ENCODE data around the gene CRYBG3.

Gene CRYBG3

DNA sequence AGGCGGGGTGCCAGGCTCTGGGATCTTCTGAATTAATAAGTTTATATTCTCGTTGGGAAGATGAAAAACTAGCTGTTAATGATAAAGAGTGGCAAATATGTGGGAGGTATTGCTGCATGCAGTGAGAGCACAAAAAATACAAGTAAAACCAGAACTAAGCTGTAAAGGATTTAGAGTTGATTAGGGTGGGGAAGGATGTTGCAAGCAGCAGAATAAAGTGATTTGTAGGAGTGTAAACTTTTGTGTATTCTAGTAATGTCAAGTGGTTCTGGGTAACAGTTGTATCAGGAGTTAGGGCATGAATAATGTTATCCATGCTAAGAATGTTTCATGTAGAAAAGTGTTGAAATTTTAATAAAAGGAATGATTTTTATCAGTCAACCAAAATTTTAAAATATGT, 18.1 kb downstream of the CRYBG3 start:
- no peak for DNase-seq

DNA sequence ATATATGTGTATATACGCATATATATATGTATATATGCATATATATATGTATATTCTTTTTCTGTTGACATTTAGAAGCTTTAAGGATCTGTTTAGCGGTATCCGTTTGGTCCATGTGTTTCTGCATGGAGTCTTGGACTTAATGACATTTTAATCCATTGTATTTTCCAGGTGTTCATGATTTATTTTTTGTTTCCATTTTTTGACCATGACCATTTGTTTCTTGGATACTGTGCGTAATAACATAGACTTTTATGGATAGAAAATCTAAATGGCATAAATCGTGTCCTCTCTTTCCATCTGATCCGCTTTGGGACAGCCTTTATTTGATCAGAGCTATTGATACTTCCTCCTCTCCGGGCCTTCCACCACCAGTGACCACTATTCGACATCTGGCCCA, 19.5 kb downstream of the CRYBG3 start:
- no peak for DNase-seq

DNA sequence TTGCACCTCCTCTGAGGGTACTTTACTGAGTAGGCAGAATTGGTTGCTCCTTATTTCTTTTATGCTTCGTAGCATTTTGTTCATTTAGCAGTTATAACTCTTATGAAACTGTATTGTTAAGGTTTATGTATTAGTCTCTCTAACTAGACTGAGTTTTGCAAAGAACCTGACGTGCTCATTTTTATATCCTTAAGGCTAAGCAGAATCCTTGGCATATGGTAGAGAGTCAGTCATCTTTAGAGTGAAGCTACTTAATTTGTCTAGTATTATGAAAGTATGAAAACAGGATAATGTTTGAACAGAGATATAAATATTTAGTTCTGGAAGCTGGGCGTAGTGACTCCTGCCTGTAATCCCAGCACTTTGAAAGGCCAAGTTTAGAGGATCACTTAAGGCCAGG, 20.1 kb downstream of the CRYBG3 start:
- DNase-seq, result no peak

DNA sequence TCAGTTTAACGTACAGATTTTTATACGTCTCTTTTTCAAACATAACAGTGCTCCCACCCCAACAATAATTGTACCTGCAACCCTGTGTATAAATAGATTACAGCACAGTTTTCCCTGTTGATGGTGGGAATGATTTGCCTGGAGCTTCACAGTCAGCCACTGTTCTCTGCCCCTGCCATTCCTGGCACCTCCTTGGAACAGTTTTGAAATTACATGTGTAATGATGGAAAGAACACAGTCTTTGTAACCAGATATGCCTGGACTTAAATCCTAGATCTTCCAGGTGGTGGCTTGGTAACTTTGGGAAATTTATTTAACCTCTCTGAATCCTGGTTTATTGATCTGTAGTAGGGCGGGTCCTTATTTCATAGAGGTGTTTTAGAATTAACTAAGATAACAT, 27.0 kb downstream of the CRYBG3 start:
- DNase-seq, result no peak

DNA sequence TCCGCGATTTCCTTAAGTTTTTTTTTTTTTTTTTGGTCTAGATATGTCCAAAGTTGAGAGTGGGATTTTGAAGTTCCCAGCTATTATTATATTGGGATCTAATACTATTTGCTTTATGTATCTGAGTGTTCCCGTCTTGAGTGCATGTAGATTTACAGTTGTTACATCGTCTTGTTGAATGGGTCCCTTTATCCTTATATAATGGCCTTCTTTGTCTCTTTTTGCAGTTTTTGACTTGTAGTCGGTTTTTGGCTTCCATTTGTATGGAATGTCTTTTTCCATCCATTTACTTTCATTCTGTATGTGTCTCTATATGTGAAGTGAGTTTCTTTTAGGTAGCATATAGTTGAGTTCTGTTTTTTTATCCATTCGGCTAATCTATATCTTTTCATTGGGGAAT, 35.6 kb downstream of the CRYBG3 start:
- no peak for DNase-seq

DNA sequence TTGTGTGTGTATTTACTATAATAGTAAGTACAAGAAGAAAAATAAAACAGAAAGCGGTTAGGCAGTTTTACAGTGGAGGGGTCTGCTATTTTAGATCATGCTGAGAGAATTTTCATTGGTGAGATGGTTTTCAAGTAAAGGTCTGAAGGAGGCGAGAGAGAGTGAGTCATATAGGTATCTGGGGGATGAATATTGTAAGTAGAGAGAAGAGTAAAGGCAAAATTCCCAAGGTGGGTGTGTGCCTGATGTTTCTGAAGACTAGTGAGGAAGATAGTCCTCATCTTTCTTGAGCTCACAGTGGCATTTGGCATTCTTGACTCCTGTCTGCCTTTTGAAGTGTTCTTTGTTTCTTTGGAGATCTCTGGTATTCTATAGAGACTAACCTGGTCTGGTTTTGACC, 38.6 kb downstream of the CRYBG3 start:
- DNase-seq, result no peak

DNA sequence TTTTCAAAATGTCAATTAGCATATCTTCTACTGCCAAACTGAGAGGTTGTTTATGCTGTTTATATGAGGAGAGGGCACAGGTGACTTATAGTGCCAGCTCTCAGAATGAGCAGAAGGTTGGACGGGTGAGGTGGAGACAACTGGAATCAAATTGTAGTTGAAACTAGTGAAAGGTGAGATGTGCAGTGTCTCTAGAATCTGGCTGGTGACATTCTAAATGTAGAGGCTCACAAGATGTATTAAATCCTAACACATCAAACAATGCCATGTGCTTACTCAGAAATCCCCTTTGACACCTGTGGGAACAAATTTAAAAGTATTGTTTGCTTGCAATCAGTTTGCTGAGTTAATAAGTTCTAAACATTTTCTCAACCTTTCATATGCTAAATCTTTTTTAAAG, 40.8 kb downstream of the CRYBG3 start:
- no peak for DNase-seq

DNA sequence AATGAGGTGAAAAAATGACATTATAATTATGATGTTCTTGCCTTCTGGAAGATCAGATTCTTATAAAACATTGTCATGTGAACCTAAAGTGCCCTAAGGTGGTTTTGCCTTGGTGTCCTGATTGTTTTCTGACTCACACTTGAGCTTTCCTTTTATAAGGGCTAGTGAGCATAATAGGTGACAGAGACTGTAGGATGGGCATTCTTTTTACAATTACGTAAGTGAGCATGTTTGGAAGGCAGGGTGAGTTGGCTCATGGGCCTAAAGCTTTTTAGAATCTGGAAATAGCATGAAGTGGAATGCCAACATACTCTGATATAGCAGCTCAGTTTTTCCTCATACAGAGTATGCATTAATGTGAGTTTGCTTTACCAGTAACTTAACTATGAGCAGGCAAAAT, 41.2 kb downstream of the CRYBG3 start:
- DNase-seq, result no peak

DNA sequence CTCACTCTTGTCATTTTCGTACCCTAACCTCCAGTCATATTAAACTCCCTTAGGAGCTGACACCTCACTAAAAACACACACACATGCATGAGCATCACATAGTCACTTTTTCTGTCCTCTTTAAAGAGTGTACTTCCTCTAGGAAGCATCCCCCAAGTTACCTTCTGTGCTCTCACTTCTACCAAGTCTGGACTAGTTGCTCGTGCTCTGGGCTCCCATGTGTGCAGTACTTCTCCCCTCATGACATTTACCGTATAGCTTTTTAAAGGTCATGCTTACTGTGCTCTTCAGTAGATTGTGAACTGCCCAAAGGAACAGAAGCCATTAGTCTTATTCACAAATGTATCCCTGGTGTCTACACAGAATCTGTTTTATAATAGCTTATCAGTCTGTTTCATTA, 42.0 kb downstream of the CRYBG3 start:
- no peak for DNase-seq

DNA sequence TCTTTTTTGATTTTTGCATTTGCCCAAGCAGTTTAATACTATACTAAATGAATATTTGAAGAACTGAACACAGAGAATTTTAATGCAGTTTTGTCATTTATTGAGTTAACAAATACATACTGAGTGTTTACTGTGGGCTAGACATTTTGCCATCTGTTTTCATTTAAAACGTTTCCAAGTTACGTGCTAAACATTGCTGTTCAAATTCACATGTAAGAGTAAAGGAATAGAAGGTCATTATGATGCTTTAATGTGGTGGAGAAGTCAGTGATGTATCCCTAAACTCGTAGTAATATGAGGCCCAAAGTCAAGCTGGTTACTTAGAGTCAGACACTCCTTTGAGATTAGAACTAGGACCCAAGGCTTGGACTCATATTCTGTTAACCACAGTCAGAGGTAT, 49.4 kb downstream of the CRYBG3 start:
- no peak for DNase-seq

DNA sequence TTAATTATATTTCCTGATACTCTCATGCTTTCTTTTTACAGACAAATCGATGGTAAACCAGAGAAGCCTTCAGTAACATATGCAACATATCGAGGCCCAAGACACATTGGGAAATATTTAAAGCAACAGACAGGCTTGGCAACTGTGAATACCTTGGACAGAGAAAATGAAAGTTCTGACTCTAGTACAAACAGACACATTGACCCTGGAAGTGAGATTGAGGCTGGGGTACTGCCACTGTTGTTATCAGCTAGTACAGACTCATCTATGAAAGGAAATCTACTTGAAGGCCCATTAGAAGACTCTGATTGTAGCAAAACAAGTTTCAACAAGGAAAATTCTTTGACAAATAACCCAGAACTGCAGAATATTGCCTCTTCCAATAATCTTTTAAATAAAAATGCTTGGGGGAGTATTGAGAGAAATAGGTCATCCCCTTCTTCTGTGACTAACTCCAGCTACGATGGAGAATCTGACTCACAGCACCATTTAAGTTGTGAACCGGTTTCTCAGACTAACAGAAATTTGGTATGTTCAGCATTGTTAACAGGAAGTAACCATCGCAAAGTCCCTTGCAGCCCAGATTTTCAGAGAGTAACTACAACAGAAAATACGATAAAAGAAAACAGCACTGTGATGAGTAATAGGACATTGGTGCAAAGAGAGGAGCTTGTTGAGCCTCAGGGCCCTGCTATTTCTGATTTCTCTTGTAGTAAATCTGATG, 50.2 kb downstream of the CRYBG3 start:
- DNase-seq, result no peak

DNA sequence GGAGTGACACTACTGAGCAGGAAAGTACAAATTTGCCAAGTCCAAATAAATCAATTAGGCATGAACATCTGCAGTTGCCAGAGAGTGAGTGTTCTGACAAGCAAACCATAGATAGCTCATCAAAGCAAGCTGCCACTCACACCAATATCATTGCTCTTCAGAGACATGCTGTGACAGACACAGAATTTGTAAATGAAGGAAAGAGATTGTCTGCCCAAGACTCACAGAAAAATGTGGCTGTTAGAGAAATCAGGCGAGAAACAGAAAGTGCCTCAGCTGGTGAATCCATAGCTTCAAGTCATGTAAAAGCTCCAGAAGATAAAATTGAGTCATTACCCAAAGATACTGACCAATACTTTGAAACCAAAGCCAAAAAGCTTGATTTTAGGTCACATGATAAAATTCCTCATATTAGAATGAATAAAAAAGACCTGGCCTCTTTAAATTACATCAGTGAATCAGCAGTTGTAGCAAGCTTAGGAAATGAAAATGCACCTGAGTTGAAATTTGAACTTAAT, 50.8 kb downstream of the CRYBG3 start:
- no peak for DNase-seq

DNA sequence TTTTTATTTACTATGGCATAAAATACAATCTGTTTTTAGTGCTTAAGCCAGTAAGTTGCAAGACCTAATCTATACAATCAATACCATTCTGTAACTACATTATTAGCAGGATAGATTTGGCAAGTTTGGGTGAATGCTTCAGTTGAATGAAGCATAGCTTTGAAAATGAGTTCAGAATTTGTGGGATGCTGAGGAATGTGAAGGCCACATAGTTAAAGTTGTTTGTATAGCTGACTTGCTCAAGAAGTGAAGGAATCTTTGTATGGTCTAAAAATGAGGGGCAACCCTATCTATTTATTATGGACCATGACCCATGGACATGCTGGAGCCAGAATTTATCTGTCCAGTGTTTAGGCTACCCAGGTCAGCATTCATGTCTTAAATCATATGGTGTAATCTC, 58.5 kb downstream of the CRYBG3 start:
- no peak for DNase-seq

DNA sequence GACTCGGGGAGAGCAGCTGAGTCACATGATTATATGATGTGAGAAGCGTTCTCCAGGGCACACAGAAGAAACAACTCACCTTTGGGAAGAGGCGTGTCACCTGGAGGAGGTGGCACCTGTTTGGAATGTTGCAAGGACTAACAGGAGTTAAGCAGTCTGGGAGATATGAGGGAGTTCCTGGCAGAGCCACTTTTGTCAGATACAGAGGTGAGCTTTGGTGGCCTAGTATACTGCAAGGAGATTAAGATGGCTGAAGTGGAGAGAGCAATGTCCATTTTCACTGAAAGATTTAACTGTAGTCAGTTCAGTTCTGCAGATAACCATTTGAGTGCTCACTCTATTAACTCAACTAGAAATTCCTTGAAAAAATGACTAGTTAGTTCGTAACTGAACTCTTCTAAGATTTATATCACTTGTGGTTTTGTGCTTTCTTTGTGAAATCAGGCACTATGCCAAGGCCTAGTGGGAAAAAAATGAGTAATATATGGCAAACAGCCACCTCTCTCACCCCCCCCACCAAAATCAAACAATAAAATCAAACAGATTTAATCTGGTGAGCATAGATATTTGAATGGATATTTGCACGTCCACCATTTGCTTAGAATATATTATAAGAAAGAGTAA, 61.3 kb downstream of the CRYBG3 start:
- DNase-seq, result peak; percentile 12

DNA sequence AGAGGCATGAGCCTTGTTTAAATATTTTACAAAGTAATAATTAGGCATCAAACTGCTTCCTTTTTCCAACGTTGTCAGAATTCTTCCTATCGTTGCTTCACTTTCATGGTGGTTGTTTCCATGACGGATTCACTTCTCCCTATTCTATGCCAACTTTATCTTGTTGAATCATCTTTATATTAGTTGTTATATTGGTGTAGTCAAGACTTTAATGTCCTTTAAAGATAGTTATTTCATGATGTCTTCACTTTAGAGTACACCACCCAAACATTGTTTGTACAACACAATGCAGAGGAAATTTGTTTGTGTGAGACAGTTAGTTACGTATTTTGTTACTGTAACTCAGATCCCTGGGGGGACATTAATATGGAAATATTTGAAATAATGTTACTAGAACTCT, 61.9 kb downstream of the CRYBG3 start:
- no peak for DNase-seq

DNA sequence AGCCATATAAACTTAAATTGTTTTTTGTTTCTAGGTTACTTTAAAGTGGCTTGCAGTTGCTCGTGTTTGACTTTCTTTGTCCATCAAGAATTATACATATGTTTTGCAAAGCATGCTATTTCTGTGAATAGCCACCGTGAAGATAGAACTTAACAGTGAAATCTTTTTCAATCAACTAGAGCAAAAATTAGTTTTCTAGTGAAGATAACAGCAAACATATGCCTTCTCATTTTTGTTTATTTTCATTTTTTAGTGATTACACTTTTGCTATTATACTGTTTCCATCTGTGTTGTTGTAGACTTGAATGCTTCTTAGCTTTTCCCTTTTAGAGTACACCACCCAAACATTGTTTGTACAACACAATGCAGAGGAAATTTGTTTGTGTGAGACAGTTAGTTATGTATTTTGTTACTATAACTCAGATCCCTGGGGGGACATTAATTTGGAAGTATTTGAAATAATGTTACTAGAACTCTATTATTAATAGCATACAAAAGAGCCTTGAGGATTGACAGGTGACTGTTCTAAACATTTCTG, 62.8 kb downstream of the CRYBG3 start:
- DNase-seq, result no peak

DNA sequence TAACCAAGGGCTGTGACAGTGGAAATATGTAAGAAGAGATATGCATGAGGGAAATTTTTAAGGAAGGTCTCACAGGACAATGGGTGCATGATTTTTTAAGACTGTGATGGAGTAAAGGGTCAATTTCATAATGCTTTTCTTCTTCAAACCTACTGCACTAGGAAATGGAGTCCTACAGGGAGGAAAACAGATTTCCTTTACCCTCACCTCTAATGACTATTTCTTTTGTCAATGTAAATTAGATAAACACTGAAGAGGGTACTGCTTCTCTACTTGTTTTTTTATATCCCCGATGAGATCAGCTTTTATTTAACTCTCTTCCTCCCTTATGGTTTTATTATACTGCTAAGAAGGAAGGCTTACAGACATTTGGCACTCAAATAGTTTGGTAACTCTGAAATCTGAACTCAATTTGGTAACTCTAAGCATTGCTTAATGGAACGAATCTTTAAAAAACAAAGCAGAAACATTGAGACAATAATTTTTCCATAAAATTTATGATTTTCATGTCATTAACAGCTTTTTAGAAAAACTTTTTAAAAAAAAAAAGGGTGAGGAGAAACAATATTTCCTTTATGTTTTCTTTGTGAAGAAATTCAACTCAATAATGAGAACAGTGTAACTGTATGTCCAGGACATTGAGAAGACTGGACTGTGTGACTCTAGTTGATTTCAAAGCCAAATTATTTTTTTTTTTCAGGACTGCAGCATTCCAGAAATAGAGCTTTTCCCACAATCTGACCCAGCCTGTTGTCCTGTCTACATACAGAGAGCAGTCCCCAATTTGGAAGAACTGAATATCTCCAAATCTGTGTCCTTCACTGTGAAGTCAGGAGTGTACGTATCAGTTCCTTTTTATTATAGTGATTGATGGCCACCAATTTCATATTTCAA, 64.4 kb downstream of the CRYBG3 start:
- no peak for DNase-seq

DNA sequence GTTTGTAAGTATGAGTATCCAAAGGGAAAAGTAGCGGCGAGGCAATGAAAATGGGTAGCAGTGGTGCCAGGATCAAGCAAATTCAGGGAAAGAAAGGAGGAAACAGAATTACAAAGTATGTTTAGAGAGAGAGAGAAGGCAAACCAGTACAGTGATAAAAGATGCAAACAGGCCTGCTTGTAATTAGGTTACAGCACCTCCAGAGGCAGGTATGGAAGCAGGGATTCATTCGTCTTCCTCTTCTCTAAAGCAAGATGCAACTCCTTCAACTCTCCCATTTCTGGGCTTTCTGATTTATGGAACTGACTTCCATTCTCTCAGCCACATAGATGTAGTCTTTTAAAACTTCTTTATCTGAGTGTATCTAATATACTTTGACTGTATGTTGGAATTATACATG, 68.0 kb downstream of the CRYBG3 start:
- DNase-seq, result no peak

DNA sequence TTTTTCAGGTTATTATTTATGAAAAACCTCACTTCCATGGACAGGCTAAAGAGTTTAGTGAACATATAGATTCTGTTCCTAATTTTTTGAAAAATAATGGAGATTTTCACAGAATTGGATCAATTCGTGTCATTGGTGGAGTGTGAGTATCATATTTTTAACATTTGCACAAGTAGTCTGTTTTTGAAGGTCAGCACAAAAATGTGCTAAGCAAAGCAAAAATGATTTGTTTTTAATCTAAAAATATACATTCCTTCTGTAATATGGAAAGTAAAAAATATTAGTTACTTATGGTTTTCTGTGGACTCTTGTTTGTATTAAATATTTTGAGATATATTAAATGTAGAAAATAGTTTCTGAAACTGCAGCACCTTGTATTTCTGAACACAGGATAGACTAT, 71.0 kb downstream of the CRYBG3 start:
- DNase-seq, result no peak

DNA sequence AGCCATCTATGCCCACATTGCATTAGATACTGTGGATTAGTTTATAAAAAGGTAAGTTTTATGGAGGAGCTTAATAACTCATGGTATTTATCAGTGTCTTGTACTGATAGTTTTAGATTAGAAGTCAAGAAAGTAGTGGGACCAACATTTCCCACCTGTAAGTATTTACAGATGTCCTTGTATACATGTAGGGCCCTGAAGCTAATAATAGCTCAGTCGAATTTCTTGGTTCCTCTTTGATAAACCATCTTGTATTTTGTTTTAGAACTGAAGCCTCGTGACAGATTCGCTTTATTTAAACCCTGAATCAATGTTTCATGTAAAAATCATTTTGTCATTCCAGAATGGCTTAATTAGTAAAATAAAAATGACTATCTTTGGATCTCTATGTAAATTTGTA, 73.4 kb downstream of the CRYBG3 start:
- DNase-seq, result no peak

DNA sequence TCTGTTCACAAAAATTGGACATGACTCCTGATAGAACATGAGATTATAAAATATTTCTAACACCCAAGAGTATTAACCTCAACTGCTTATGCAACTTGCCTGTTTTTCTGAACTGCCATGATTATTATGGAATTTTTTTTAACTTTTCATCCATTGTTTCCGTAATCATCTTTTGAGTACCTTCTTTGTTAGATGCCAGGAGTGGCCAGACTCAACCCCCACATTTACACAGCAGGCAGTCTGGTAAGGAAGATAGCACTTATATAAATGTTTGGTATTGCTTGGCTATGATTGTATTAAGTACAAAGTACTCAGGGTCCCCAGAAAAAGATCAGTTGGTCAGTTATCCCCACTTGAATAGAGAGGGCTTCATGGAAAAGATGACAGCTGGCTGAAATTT, 74.3 kb downstream of the CRYBG3 start:
- no peak for DNase-seq

DNA sequence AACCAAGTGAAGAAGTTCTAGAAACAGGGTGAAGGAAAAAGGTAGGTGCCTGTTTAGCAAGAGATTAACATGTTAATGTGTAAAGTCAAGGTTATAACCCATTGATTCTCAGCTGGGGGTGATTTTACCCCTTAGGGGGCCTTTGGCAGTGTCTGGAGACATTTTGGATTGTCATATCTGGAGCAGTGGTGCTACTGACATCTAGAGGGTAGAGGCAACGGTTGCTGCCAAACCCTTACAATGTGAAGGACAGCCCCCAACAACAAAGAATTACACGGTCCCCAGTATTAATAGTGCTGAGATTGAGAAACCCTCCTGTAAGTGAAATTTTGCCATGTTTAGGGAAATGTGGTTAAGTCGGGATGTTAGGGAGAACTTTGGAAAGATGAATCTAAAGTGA, 74.7 kb downstream of the CRYBG3 start:
- DNase-seq, result no peak

DNA sequence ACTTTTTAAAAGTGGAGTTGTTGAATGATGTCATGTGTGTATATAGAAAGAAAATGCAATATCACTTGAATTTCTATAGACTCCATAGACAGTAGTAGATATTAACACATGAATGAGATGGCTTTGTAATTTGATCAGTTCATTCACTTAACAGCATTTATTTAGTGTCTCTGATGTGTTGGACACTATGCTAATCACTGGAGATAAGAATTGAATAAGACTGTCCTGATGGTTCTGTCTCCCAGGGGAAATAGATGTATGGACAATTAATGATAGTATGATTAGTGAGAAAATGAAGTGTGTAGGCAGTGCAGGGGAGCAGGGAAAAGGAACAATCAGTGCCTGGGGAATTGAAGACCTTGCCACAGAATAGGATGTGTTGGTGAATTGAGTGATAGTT, 77.5 kb downstream of the CRYBG3 start:
- DNase-seq, result no peak
